ENCODE data around the gene IGSF22.

DNA sequence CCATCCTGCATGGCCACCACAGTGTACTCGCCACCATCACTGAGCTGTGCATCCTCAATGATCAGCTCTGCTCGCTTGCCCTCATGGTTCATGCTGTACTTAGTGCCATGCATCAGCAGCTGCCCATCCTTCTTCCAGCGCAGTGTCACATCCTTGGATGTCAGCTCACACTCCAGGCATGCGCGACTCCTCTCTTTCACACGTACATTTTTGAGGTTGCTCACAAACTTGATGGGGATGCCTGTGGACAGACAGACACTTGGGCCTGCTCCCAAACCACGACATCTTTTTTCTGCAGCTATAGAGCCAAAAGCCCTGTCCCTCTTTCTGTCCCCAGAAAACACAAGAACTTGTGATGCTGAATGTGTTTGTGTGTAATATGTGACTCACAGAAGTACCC lies 10.5 kb downstream of the IGSF22 start:
- TF ChIP-seq, protein P1, sequence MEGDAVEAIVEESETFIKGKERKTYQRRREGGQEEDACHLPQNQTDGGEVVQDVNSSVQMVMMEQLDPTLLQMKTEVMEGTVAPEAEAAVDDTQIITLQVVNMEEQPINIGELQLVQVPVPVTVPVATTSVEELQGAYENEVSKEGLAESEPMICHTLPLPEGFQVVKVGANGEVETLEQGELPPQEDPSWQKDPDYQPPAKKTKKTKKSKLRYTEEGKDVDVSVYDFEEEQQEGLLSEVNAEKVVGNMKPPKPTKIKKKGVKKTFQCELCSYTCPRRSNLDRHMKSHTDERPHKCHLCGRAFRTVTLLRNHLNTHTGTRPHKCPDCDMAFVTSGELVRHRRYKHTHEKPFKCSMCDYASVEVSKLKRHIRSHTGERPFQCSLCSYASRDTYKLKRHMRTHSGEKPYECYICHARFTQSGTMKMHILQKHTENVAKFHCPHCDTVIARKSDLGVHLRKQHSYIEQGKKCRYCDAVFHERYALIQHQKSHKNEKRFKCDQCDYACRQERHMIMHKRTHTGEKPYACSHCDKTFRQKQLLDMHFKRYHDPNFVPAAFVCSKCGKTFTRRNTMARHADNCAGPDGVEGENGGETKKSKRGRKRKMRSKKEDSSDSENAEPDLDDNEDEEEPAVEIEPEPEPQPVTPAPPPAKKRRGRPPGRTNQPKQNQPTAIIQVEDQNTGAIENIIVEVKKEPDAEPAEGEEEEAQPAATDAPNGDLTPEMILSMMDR (IDR thresholded peaks at IDR 0.05 in 4 of 5, conservative IDR thresholded peaks at IDR 0.05 in 1 of 5): no peak
- no peak for TF ChIP-seq POLR2A (IDR thresholded peaks at IDR 0.05)
